ENCODE measurements around the gene IFNL1. TPM values are rescaled to one million over a fixed set of nuclear protein-coding genes. Genes with fewer than 3 reads are reported as not detected.
"Not testable (repeated sequence)": the region's sequence is repeated elsewhere in the genome, so short reads cannot be mapped to it uniquely, and the experiment has no call there.

Gene IFNL1
- total and polyA plus RNA-seq, 4 donors, result not detected

DNA sequence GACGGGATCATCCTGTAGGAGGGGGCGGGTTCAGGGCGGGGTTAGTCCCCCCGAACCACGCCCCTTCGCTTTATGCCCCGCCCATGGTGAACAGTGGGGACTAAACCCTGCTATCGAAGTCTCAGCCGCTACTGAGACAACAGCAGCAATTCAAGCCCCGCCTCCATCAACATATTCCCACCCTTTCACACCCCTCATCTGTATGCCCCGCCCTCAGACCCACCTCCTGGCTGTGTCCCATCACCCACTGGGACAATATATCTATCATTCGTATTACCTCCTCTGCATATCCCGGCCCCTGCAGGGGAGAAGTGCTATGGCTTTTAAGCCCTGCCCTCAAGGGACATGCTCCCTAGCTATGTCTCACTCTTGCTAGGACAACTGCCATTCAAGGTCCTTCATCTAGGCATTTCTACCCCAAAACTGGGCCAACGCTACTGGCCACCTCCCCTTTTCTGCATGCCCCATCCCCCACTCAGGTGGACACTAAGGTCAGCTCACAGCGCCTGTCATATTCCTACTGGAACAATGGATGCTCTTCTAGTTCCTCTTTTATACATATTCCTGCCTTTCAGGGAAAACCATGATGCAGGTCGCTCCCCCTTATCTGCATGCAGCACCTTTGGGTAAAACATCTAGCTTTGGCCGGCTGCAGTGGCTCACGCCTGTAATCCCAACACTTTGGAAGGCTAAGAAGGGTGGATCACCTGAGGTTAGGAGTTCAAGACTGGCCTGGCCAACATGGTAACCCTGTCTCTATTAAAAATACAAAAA lies 12.5 kb downstream of the IFNL1 start:
- Histone ChIP-seq H3K4me3 (ENCODE audit: low read depth in 1 of 3, low read length in 3 of 3) (no peak overlapping the region), H3K27me3 (ENCODE audit: control insufficient read depth in 4 of 4, insufficient read depth in 4 of 4, low read length in 3 of 4) (peaks cover 0 to 6% (median under 1%) of the 10 kb centered on the region in 4 donors), H3K9ac (ENCODE audit: low read depth in 1 of 2, low read length in 2 of 2) (no peak overlapping the region), H3K27ac (ENCODE audit: low read depth in 1 of 2, low read length in 2 of 2) (no peak overlapping the region), H3K9me3 (ENCODE audit: control insufficient read depth in 4 of 4, low read length in 3 of 4) (no peaks in the 10 kb centered on the region), H3K36me3 (ENCODE audit: control insufficient read depth in 4 of 4, insufficient read depth in 3 of 4, low read depth in 1 of 4, low read length in 3 of 4) (peaks cover 0 to 1% (median 0%) of the 10 kb centered on the region in 4 donors), H3K4me1 (ENCODE audit: control insufficient read depth in 4 of 4, insufficient read depth in 4 of 4, low read length in 3 of 4) (peaks cover 0 to 6% (median 0%) of the 10 kb centered on the region in 4 donors)
- TF ChIP-seq RXRA (IDR thresholded peaks at IDR 0.05) (no peak), SP1 (IDR thresholded peaks at IDR 0.05) (no peak), YY1 (IDR thresholded peaks at IDR 0.05) (no peak), JUND (IDR thresholded peaks at IDR 0.05) (no peak), RAD21 (IDR thresholded peaks at IDR 0.05) (no peak), HNF4G (IDR thresholded peaks at IDR 0.05) (no peak), FOXA2 (IDR thresholded peaks at IDR 0.05) (no peak)
- TF ChIP-seq, protein P1, sequence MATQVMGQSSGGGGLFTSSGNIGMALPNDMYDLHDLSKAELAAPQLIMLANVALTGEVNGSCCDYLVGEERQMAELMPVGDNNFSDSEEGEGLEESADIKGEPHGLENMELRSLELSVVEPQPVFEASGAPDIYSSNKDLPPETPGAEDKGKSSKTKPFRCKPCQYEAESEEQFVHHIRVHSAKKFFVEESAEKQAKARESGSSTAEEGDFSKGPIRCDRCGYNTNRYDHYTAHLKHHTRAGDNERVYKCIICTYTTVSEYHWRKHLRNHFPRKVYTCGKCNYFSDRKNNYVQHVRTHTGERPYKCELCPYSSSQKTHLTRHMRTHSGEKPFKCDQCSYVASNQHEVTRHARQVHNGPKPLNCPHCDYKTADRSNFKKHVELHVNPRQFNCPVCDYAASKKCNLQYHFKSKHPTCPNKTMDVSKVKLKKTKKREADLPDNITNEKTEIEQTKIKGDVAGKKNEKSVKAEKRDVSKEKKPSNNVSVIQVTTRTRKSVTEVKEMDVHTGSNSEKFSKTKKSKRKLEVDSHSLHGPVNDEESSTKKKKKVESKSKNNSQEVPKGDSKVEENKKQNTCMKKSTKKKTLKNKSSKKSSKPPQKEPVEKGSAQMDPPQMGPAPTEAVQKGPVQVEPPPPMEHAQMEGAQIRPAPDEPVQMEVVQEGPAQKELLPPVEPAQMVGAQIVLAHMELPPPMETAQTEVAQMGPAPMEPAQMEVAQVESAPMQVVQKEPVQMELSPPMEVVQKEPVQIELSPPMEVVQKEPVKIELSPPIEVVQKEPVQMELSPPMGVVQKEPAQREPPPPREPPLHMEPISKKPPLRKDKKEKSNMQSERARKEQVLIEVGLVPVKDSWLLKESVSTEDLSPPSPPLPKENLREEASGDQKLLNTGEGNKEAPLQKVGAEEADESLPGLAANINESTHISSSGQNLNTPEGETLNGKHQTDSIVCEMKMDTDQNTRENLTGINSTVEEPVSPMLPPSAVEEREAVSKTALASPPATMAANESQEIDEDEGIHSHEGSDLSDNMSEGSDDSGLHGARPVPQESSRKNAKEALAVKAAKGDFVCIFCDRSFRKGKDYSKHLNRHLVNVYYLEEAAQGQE (IDR thresholded peaks at IDR 0.05), result no peak
- TF ChIP-seq, protein P2, sequence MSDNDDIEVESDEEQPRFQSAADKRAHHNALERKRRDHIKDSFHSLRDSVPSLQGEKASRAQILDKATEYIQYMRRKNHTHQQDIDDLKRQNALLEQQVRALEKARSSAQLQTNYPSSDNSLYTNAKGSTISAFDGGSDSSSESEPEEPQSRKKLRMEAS (IDR thresholded peaks at IDR 0.05), result no peak
- TF ChIP-seq, protein P3, sequence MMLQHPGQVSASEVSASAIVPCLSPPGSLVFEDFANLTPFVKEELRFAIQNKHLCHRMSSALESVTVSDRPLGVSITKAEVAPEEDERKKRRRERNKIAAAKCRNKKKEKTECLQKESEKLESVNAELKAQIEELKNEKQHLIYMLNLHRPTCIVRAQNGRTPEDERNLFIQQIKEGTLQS (IDR thresholded peaks at IDR 0.05), result no peak
- WGBS, result 49% methylated on average over 18 of the region's 18 CpGs
- peak; percentile 73 for DNase-seq (ENCODE audit: low spot score)

DNA sequence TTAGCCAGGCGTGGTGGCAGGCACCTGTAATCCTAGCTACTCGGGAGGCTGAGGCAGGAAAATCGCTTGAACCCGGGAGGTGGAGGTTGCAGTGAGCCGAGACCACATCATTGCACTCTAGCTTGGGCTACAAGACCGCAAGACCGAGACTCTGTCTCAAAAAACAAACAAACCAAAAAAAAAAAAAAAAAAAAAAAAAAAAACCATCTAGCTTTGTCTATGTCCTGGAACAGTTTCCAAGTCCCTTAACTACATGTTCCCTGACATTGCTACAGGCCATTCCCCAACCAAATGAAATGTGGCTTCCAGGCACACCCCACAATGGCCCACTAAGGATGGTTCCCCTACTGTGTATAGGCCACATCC lies 13.1 kb downstream of the IFNL1 start:
- 97% methylated on average over 7 of the region's 7 CpGs for WGBS
- not testable (repeated sequence) for H3K27me3 ChIP-seq (ENCODE audit: control insufficient read depth in 4 of 4, insufficient read depth in 4 of 4, low read length in 3 of 4); DNase-seq (ENCODE audit: low spot score); H3K9me3 ChIP-seq (ENCODE audit: control insufficient read depth in 4 of 4, low read length in 3 of 4); H3K36me3 ChIP-seq (ENCODE audit: control insufficient read depth in 4 of 4, insufficient read depth in 3 of 4, low read depth in 1 of 4, low read length in 3 of 4); H3K27ac ChIP-seq (ENCODE audit: low read depth in 1 of 2, low read length in 2 of 2); H3K9ac ChIP-seq (ENCODE audit: low read depth in 1 of 2, low read length in 2 of 2); H3K4me3 ChIP-seq (ENCODE audit: low read depth in 1 of 3, low read length in 3 of 3); H3K4me1 ChIP-seq (ENCODE audit: control insufficient read depth in 4 of 4, insufficient read depth in 4 of 4, low read length in 3 of 4)

DNA sequence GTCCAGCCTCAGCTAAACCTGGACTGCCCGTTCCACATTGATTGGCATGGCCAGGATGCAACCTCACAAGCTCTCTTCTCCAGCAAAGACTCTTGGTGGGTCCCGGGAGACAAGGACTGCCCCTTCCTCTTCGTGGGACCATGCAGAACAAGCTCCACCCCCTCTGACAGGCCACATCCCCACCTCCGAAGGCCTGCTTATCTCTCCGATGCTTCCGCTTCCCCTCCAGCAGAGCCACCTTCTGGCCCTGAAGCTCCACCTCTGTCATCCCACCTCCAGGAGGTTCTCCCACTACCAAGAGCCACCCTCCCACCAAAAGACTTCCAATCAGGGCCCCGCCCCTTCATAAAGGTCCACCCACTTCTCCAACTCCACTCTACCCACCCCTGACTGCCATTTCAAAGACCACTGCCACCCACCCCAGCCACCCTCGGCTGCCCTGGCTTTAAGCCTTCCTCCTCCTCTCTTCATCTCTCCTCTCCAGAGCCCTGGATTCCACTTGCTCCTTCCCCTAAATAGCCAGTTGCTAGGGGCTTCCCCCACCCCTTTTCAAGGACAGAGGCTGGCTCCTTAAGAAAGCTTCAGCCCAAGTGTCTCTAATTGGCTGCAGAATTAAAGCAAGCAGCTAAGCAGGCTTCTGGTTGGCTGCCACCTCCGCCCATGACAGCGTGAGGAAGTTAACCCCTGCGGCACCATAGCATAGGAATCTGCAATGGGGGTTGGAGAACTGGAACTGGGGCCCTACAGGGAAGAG lies 14.5 kb downstream of the IFNL1 start:
- Histone ChIP-seq H3K4me1 (ENCODE audit: control insufficient read depth in 4 of 4, insufficient read depth in 4 of 4, low read length in 3 of 4) (peaks cover 0 to 6% (median 0%) of the 10 kb centered on the region in 4 donors), H3K4me3 (ENCODE audit: low read depth in 1 of 3, low read length in 3 of 3) (no peak overlapping the region), H3K27me3 (ENCODE audit: control insufficient read depth in 4 of 4, insufficient read depth in 4 of 4, low read length in 3 of 4) (no peaks in the 10 kb centered on the region), H3K9ac (ENCODE audit: low read depth in 1 of 2, low read length in 2 of 2) (no peak overlapping the region), H3K27ac (ENCODE audit: low read depth in 1 of 2, low read length in 2 of 2) (no peak overlapping the region), H3K36me3 (ENCODE audit: control insufficient read depth in 4 of 4, insufficient read depth in 3 of 4, low read depth in 1 of 4, low read length in 3 of 4) (peaks cover 0 to 7% (median under 1%) of the 10 kb centered on the region in 4 donors), H3K9me3 (ENCODE audit: control insufficient read depth in 4 of 4, low read length in 3 of 4) (no peaks in the 10 kb centered on the region)
- TF ChIP-seq FOXA2 (IDR thresholded peaks at IDR 0.05), result no peak
- no peak for TF ChIP-seq NR2F2 (IDR thresholded peaks at IDR 0.05)
- no peak for TF ChIP-seq HNF4G (IDR thresholded peaks at IDR 0.05)
- TF ChIP-seq JUND (IDR thresholded peaks at IDR 0.05), result no peak
- TF ChIP-seq, protein P4, sequence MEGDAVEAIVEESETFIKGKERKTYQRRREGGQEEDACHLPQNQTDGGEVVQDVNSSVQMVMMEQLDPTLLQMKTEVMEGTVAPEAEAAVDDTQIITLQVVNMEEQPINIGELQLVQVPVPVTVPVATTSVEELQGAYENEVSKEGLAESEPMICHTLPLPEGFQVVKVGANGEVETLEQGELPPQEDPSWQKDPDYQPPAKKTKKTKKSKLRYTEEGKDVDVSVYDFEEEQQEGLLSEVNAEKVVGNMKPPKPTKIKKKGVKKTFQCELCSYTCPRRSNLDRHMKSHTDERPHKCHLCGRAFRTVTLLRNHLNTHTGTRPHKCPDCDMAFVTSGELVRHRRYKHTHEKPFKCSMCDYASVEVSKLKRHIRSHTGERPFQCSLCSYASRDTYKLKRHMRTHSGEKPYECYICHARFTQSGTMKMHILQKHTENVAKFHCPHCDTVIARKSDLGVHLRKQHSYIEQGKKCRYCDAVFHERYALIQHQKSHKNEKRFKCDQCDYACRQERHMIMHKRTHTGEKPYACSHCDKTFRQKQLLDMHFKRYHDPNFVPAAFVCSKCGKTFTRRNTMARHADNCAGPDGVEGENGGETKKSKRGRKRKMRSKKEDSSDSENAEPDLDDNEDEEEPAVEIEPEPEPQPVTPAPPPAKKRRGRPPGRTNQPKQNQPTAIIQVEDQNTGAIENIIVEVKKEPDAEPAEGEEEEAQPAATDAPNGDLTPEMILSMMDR (IDR thresholded peaks at IDR 0.05; ENCODE audit: low read depth, low read length, missing input control), result no peak
- TF ChIP-seq FOXA1 (IDR thresholded peaks at IDR 0.05), result no peak
- no peak for TF ChIP-seq YY1 (IDR thresholded peaks at IDR 0.05)
- no peak for TF ChIP-seq SP1 (IDR thresholded peaks at IDR 0.05)
- TF ChIP-seq EGR1 (IDR thresholded peaks at IDR 0.05; ENCODE audit: low read depth in 2 of 2), result no peak
- WGBS, result 81% methylated on average over 11 of the region's 11 CpGs
- no peak for DNase-seq (ENCODE audit: low spot score)
